ENCODE data around the gene NR4A3. TPM values are rescaled to one million over a fixed set of nuclear protein-coding genes. Genes with fewer than 3 reads are reported as not detected.

Gene NR4A3
- total and polyA plus RNA-seq, 10 of the 15 experiments (the other 5 are each of a cell fraction or from before 2014, with no cell fraction given): 0.04 to 2.1 (median 0.64) TPM; not detected in 1

DNA sequence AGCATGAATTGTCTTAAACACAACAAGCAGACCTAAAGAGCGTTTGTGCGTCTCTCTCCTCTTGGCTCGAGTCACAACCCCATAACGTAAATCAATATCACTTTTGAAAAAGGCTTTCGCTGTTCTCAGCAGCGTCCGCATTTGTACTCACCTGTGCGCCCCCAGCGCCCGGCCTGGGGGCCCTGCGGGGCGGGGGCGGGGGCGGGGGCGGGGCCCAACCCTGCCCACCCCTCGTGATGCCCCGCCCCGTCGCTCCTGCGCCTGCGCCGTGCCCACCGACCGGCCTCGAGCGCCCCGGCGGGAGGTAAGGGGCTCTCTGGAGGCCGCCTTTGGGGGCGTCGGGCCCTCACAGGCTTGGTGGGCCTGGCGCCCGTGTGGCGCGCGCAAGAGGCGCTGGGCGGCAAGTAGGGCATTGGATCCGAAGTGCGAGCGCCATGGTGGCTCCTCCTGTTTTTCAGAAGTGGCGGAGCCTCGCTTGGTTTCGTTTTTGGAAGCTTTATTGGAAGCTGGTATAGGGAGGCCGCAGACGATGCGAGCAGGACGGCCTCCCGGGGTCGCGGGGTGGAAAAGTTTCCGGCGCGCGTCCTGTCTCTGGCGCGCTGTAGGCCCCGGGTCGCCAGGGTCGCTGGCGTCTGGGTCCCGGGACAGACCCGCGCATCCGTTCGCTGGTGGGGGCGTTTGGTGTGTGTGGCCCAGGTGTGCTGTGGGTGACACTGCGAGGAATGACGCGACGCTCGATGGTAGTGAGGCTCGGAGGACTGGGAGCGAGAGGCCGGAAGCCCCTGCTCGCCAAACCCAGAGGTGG is 84.9 kb downstream of the NR4A3 start, which contains the start of gene STX17 (continued):
- TF ChIP-seq ASH2L (IDR thresholded peaks at IDR 0.05; ENCODE audit: borderline replicate concordance, low read depth) (peak; percentile 99), NFXL1 (IDR thresholded peaks at IDR 0.05; ENCODE audit: borderline replicate concordance) (no peak), NFYB (IDR thresholded peaks at IDR 0.05; ENCODE audit: insufficient read depth, low read depth, low read length) (no peak), PKNOX1 (IDR thresholded peaks at IDR 0.05) (no peak), TARDBP (IDR thresholded peaks at IDR 0.05; ENCODE audit: borderline replicate concordance) (0 out of 2 replicates have a peak, but pooled peaks have one; percentile 19), ZNF687 (IDR thresholded peaks at IDR 0.05) (peak; percentile 21; the same call in 1 of the 2 replicates), ZBTB11 (CRISPR knock-in tag; IDR thresholded peaks at IDR 0.05) (0 out of 2 replicates have a peak, but pooled peaks have one; percentile 19), GATAD2B (conservative IDR thresholded peaks at IDR 0.05; ENCODE audit: low read depth) (peak; percentile 77), KLF5 (IDR thresholded peaks at IDR 0.05; ENCODE audit: partially characterized antibody) (peak; percentile 37), NBN (IDR thresholded peaks at IDR 0.05) (peak; percentile 43; the same call in 1 of the 2 replicates), IKZF1 (conservative IDR thresholded peaks at IDR 0.05) (peak; percentile 86), HDGF (IDR thresholded peaks at IDR 0.05) (peak; percentile 37; the same call in 1 of the 2 replicates), EZH2 (IDR thresholded peaks at IDR 0.05; ENCODE audit: borderline replicate concordance, control insufficient read depth, low read depth, low read length) (no peak), YBX1 (IDR thresholded peaks at IDR 0.05) (no peak), CBFB (IDR thresholded peaks at IDR 0.05; ENCODE audit: low read depth) (no peak)
- TF ChIP-seq, protein P1, sequence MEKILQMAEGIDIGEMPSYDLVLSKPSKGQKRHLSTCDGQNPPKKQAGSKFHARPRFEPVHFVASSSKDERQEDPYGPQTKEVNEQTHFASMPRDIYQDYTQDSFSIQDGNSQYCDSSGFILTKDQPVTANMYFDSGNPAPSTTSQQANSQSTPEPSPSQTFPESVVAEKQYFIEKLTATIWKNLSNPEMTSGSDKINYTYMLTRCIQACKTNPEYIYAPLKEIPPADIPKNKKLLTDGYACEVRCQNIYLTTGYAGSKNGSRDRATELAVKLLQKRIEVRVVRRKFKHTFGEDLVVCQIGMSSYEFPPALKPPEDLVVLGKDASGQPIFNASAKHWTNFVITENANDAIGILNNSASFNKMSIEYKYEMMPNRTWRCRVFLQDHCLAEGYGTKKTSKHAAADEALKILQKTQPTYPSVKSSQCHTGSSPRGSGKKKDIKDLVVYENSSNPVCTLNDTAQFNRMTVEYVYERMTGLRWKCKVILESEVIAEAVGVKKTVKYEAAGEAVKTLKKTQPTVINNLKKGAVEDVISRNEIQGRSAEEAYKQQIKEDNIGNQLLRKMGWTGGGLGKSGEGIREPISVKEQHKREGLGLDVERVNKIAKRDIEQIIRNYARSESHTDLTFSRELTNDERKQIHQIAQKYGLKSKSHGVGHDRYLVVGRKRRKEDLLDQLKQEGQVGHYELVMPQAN (conservative IDR thresholded peaks at IDR 0.05): peak; percentile 50
- TF ChIP-seq, protein P2, sequence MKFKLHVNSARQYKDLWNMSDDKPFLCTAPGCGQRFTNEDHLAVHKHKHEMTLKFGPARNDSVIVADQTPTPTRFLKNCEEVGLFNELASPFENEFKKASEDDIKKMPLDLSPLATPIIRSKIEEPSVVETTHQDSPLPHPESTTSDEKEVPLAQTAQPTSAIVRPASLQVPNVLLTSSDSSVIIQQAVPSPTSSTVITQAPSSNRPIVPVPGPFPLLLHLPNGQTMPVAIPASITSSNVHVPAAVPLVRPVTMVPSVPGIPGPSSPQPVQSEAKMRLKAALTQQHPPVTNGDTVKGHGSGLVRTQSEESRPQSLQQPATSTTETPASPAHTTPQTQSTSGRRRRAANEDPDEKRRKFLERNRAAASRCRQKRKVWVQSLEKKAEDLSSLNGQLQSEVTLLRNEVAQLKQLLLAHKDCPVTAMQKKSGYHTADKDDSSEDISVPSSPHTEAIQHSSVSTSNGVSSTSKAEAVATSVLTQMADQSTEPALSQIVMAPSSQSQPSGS (IDR thresholded peaks at IDR 0.05; ENCODE audit: low read length): no peak

All from GM12878 (cell line).